ENCODE results near the gene DAZ1.
"Not testable (repeated sequence)": the region's sequence is repeated elsewhere in the genome, so short reads cannot be mapped to it uniquely, and the experiment has no call there.

- TF ChIP-seq MAX (IDR thresholded peaks at IDR 0.05); ZBTB33 (IDR thresholded peaks at IDR 0.05; ENCODE audit: extremely low read depth, insufficient replicate concordance, low read length): not testable (repeated sequence)
Measured at GRCh38 chrY:23209802-23210495, 11.1 kb upstream of the DAZ1 start.

Data from HCT116 (cell line).